NOMO-1 (cell line): ENCODE measurements around the gene FRRS1.

Experiments used
- DNase-seq, 2 experiments: peaks; one replicate each; lab custom pipeline; 2025; ENCODE audit not compliant: unreplicated experiment in 2 of 2; lab: John Stamatoyannopoulos, UW

FRRS1 gene

GRCh38 chr1:99682291-99682751 lies 84.1 kb downstream of the FRRS1 start:
- no peak for DNase-seq

DNA sequence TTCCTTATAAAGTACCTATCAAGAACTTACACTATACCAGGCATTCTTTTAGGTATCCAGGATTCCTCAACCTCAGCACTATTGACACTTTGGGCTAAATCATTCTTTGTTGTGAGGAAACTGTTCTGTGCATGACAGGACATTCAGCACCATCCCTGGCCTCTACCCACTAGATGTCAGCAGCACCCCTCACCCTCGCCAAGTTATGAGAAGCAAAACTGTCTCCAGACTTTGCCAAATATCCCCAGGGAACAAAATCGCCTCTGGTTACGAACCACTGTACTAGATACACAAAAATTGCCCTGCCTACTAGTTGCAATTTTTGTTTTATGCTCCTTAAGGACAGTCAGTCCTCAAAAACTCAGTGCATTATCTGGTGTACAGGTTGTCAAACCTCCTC lies 84.9 kb downstream of the FRRS1 start:
- no peak for DNase-seq

- no peak for DNase-seq
Observed at GRCh38 chr1:99680270-99680669, 86.2 kb downstream of the FRRS1 start.

GRCh38 chr1:99677416-99677815 lies 89.0 kb downstream of the FRRS1 start:
- no peak for DNase-seq

DNA sequence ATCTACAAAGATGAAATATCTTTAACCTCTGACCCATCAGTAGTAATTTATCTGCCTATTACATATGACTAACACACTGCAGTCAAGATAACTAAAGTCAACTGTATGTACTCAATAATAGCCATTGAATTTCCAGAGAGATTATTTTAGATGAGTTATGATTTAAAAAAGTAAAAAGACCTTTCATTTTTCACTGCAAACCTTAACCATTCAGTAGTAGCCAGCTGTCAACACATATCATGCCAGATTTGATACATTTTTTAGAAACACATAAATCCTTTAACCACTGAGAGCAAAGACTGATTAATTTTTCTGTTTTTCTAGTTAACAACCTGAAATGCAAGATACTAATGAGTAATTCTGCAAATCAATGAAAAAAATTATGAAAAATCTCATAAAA lies 89.6 kb downstream of the FRRS1 start:
- DNase-seq: no peak

GRCh38 chr1:99675994-99676393 lies 90.4 kb downstream of the FRRS1 start:
- no peak for DNase-seq

GRCh38 chr1:99675292-99675691 lies 91.1 kb downstream of the FRRS1 start:
- DNase-seq: no peak

GRCh38 chr1:99674115-99675064 lies 92.0 kb downstream of the FRRS1 start:
- no peak for DNase-seq

- DNase-seq: no peak
Observed at GRCh38 chr1:99673315-99673714, 93.1 kb downstream of the FRRS1 start.

- DNase-seq: no peak
Observed at GRCh38 chr1:99672530-99673213, 93.8 kb downstream of the FRRS1 start.

DNA sequence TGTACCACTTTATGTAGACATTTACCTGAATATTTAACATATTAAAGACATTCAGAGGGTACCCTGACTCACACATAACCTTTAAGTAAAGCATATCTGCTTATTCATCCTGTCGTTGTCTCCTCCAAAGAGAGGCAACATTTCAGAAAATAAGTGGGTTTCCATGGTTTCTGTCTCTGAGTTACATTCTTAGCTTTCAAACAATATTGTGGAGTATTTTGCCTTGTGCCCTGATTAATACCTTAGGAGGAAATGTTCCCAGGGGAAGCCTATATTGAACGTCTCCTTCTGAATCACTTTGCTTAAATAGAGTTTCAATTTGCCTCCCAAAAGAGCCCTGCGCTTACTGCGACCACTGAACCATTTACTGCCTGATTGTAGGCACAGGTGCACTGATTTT lies 94.4 kb downstream of the FRRS1 start:
- no peak for DNase-seq

DNA sequence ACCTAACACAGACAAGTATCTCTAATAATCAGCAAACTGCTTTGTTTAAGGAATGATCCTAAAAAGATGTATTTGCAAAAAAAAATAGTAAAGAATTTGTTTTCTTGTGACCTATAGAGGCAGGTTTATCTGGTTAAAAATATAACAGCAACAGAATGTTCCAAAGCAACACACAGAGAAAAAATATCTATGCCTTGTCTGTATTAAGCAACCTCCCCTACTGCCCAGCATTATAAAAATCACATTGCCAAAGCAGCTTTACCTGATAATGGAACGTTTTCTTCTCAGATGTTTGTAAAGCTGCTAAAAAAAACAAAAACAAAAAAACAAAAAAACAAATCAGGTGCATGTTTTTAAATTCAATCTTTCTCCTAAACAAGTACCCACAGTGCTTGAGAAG lies 95.9 kb downstream of the FRRS1 start:
- DNase-seq: no peak

DNA sequence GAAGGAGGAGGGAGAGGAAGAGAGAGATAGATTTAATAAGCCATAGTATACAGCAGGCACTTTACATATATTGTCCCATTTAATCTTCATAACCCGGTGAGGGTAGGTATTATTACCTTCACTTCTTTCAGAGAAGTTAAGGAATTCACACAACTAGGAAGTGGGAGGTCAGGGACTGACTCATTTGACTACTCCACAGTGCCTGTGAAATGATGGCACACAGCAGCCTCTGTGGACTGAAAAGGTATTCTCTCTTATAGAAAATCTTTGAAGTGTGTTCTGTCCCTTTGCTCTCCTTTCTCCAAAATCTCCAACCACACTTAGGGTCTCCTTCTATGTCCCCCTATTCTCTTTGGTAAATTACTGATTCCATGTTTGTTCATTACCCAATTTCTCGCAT lies 96.6 kb downstream of the FRRS1 start:
- no peak for DNase-seq

DNA sequence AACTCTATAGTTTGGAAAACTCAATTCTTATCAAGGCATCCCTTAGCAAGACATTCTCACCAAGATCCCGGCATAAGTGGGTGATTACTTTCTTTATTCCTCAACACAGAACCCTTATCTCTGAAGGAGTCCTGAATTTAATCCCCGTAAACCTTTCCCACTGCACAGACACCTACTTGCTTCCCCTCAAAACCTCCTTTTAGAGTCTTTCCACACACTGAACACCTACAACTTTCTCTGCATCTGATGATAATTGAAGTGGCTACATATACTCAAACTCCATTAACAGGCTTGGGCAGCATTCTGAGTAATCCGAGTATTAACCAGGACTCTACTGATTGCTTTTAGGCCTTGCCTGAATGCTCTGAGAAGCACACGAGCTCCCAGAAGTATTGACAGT lies 97.1 kb downstream of the FRRS1 start:
- no peak for DNase-seq

- DNase-seq: no peak
Observed at GRCh38 chr1:99665212-99665611, 101.2 kb downstream of the FRRS1 start.

GRCh38 chr1:99663501-99663900 lies 102.9 kb downstream of the FRRS1 start:
- no peak for DNase-seq

DNA sequence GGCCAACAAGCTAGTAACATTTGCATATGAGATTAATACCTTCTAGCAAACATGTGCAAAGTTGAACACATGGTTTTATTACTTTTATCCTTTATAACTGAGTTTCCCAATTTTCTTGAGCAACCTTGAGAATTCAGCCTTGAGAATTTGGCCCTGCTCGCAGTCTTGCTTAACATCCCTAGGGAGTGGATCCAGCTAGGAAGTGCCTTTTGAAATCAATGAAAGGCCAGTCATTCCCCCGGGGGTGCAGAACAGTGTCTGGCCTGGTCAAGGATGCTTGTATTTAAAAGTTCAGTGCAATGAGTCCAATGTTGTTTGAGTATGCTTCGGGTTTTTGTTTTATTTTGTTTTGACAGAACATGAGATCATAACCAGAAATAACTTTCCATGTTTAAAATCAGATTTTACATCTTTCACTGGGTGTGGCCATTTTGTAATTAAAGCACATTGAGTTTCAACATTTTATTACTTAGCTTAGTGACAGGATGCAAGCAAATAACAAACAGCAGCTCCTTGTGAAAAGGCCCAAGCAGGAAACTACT lies 103.8 kb downstream of the FRRS1 start:
- no peak for DNase-seq

- no peak for DNase-seq
Observed at GRCh38 chr1:99661780-99662179, 104.7 kb downstream of the FRRS1 start.

GRCh38 chr1:99660496-99660895 lies 105.9 kb downstream of the FRRS1 start:
- DNase-seq: no peak

DNA sequence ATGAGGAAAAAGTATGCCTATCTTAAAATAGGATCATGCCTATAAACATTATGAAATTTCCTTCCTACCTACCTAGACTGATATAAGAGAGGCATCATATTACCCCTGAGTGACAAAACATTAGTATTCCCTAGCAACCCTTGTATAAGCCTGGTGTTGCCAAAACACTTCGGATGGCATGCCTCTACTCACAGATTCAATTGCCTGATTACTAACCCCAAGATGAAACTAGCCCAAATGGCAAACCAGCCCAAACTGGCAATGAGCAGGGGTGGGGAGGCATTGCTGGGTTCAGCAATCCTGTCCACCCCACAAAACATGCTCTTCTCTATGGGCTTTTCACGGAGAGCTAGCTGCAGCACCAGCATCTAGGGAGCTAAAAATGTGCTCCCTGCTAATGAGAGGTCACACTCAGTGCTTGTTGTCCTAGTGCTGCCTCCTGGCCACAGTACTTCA lies 106.7 kb downstream of the FRRS1 start:
- DNase-seq: no peak
